GM11168 (cell line): ENCODE data around the gene PTMA.

ENCODE experiments used
- in situ Hi-C: fragments of 300-500 bp; cut with MboI; formaldehyde crosslinking; loops from one replicate; pipeline ENCODE4 v1.12.0; 2022; ENCODE audit warnings: low sequenced_read_pairs; ENCODE audit not compliant: unreplicated experiment

PTMA gene

GRCh38 chr2:231689124-231689893 is 19.0 kb upstream of the PTMA start:
- in situ Hi-C loops, result no loop called here

- in situ Hi-C loops, result no loop called here
Observed at GRCh38 chr2:231691251-231691772, 17.0 kb upstream of the PTMA start.

- in situ Hi-C loops, result no loop called here
Observed at GRCh38 chr2:231692847-231693246, 15.5 kb upstream of the PTMA start.

GRCh38 chr2:231693956-231694355 is 14.4 kb upstream of the PTMA start:
- in situ Hi-C loops, result no loop called here

- in situ Hi-C loops, result no loop called here
Observed at GRCh38 chr2:231696004-231696367, 12.3 kb upstream of the PTMA start.

GRCh38 chr2:231699006-231699405 is 9.3 kb upstream of the PTMA start:
- in situ Hi-C loops, result no loop called here

- in situ Hi-C loops, result no loop called here
Observed at GRCh38 chr2:231701456-231702373, 6.6 kb upstream of the PTMA start.

GRCh38 chr2:231704017-231704416 is 4.3 kb upstream of the PTMA start:
- in situ Hi-C loops, result no loop called here

GRCh38 chr2:231706731-231707624 is 1.3 kb upstream of the PTMA start:
- in situ Hi-C loops, result no loop called here

- in situ Hi-C loops, result no loop called here
Observed at GRCh38 chr2:231707625-231707926, 749 bp upstream of the PTMA start.

GRCh38 chr2:231708773-231709635 is 679 bp downstream of the PTMA start:
- in situ Hi-C loops, result no loop called here

- in situ Hi-C loops, result no loop called here
Observed at GRCh38 chr2:231709636-231709980, 1.3 kb downstream of the PTMA start.

GRCh38 chr2:231709981-231710798 is 1.9 kb downstream of the PTMA start:
- in situ Hi-C loops, result loop anchor here (5.0 kb wide), 1 partner anchor 33 kb away; no protein-coding TSS in a partner anchor

GRCh38 chr2:231710799-231711676 is 2.7 kb downstream of the PTMA start:
- in situ Hi-C loops, result loop anchor here (5.0 kb wide), 1 partner anchor 34 kb away; no protein-coding TSS in a partner anchor

GRCh38 chr2:231711677-231712450 is 3.5 kb downstream of the PTMA start:
- in situ Hi-C loops, result loop anchor here (5.0 kb wide), 1 partner anchor 35 kb away; no protein-coding TSS in a partner anchor

- in situ Hi-C loops, result loop anchor here (5.0 kb wide), 1 partner anchor 35 kb away; no protein-coding TSS in a partner anchor
Observed at GRCh38 chr2:231712451-231713021, 4.2 kb downstream of the PTMA start.
